ENCODE measurements around the gene COA1. TPM values are rescaled to one million over a fixed set of nuclear protein-coding genes. Genes with fewer than 3 reads are reported as not detected.
"Not testable (repeated sequence)": the region's sequence is repeated elsewhere in the genome, so short reads cannot be mapped to it uniquely, and the experiment has no call there.

COA1 gene
- total RNA-seq, 6 donors from 2014 or later: 37.5 to 65.9 (median 44.9) TPM

GRCh38 chr7:43609097-43609496, 120.2 kb downstream of the COA1 start:
- ATAC-seq (ENCODE audit: low FRiP score in 2 of 2) (no peak), DNase-seq (no peak)
- Histone ChIP-seq H3K4me1 (peaks cover 0 to 9% (median 0%) of the 10 kb centered on the region in 4 donors), H3K27ac (no peak overlapping the region), H3K27me3 (no peaks in the 10 kb centered on the region), H3K4me3 (no peak overlapping the region), H3K9me3 (no peaks in the 10 kb centered on the region), H3K36me3 (peaks cover 0 to 30% (median 15%) of the 10 kb centered on the region in 4 donors)
- 92 to 100% methylated on average over 1 to 2 of the region's 2 CpGs for WGBS, 2 donors
- TF ChIP-seq POLR2AphosphoS5 (IDR thresholded peaks at IDR 0.05): no peak
- TF ChIP-seq POLR2A (IDR thresholded peaks at IDR 0.05): no peak
- no peak for TF ChIP-seq CTCF (IDR thresholded peaks at IDR 0.05)
- no peak for TF ChIP-seq EP300 (IDR thresholded peaks at IDR 0.05)

GRCh38 chr7:43604251-43604650, 125.1 kb downstream of the COA1 start:
- DNase-seq: no peak
- H3K27me3 ChIP-seq: no peaks in the 10 kb centered on the region
- no peak for ATAC-seq (ENCODE audit: low FRiP score in 2 of 2)
- no peaks in the 10 kb centered on the region for H3K4me1 ChIP-seq
- H3K27ac ChIP-seq: no peak overlapping the region
- WGBS, 2 donors: 92 to 96% methylated on average over 1 of the region's 1 CpG
- peaks cover 0 to 20% (median 11%) of the 10 kb centered on the region in 4 donors for H3K36me3 ChIP-seq
- no peak overlapping the region for H3K4me3 ChIP-seq
- H3K9me3 ChIP-seq: no peaks in the 10 kb centered on the region
- TF ChIP-seq POLR2A (IDR thresholded peaks at IDR 0.05) (no peak), CTCF (IDR thresholded peaks at IDR 0.05) (no peak), POLR2AphosphoS5 (IDR thresholded peaks at IDR 0.05) (no peak), EP300 (IDR thresholded peaks at IDR 0.05) (no peak)

- no peak for DNase-seq
- TF ChIP-seq CTCF (IDR thresholded peaks at IDR 0.05) (no peak), POLR2AphosphoS5 (IDR thresholded peaks at IDR 0.05) (no peak), POLR2A (IDR thresholded peaks at IDR 0.05) (no peak)
- H3K9me3 ChIP-seq: no peaks in the 10 kb centered on the region
- ATAC-seq (ENCODE audit: low FRiP score in 2 of 2): no peak
- peaks cover 4 to 37% (median 17%) of the 10 kb centered on the region in 4 donors for H3K36me3 ChIP-seq
- H3K27me3 ChIP-seq: no peaks in the 10 kb centered on the region
- WGBS, 2 donors: 75 to 83% methylated on average over 1 of the region's 1 CpG
- H3K4me3 ChIP-seq: no peak overlapping the region
- H3K27ac ChIP-seq: no peak overlapping the region
- no peaks in the 10 kb centered on the region for H3K4me1 ChIP-seq
Observed at GRCh38 chr7:43602256-43602655, 127.1 kb downstream of the COA1 start.

GRCh38 chr7:43600056-43600455, 129.3 kb downstream of the COA1 start:
- Histone ChIP-seq H3K4me3 (no peak overlapping the region), H3K36me3 (peaks cover 4 to 53% (median 19%) of the 10 kb centered on the region in 4 donors), H3K4me1 (peaks cover 0 to 3% (median 0%) of the 10 kb centered on the region in 4 donors), H3K9me3 (no peaks in the 10 kb centered on the region), H3K27ac (no peak overlapping the region), H3K27me3 (no peaks in the 10 kb centered on the region)
- ATAC-seq (ENCODE audit: low FRiP score in 2 of 2): no peak
- no peak for DNase-seq
- 93 to 94% methylated on average over 3 of the region's 3 CpGs for WGBS, 2 donors
- TF ChIP-seq CTCF (IDR thresholded peaks at IDR 0.05): no peak
- TF ChIP-seq POLR2A (IDR thresholded peaks at IDR 0.05): no peak
- no peak for TF ChIP-seq POLR2AphosphoS5 (IDR thresholded peaks at IDR 0.05)
- no peak for TF ChIP-seq EP300 (IDR thresholded peaks at IDR 0.05)

- not testable (repeated sequence) for DNase-seq; H3K27ac ChIP-seq; H3K4me3 ChIP-seq; H3K27me3 ChIP-seq; H3K9me3 ChIP-seq; ATAC-seq (ENCODE audit: low FRiP score in 2 of 2)
- Histone ChIP-seq H3K36me3 (peaks cover 4 to 47% (median 17%) of the 10 kb centered on the region in 4 donors), H3K4me1 (peaks cover 0 to 27% (median 3%) of the 10 kb centered on the region in 4 donors)
- 79 to 89% methylated on average over 5 of the region's 5 CpGs for WGBS, 2 donors
Observed at GRCh38 chr7:43596426-43596825, 132.9 kb downstream of the COA1 start.

All from upper lobe of left lung (tissue), 6 donors.